AG04449 (cell line): ENCODE data around the gene WDR83.

Experiments
- CTCF ChIA-PET: fragments of 350-600 bp; formaldehyde crosslinking; extraction: SDS; loops from one replicate; lab custom pipeline; 2021; ENCODE audit warnings: antibody characterized with exemption; lab: Yijun Ruan, JAX
- POLR2A ChIA-PET: fragments of 400-600, 350-600 bp; formaldehyde crosslinking; extraction: SDS; loops from one replicate; lab custom pipeline; 2020; ENCODE audit warnings: antibody characterized with exemption, inconsistent platforms; lab: Yijun Ruan, JAX
- DNase-seq: peaks from one replicate; pipeline ENCODE4 v3.0.0-alpha.2; 2010; ENCODE audit warnings: low read depth, low spot score
- H3K4me3 ChIP-seq: 2 replicates; pipeline ENCODE4 v1.5.1; 2011; ENCODE audit warnings: low read depth, mild to moderate bottlenecking, control low read depth, low read length
- CTCF ChIP-seq: IDR thresholded peaks from one replicate; pipeline ENCODE4 v1.5.1; 2011; ENCODE audit warnings: mild to moderate bottlenecking, moderate library complexity, low read length, control low read depth, inconsistent platforms; ENCODE audit not compliant: insufficient read depth; ENCODE audit errors: missing control alignments

WDR83 gene

DNA sequence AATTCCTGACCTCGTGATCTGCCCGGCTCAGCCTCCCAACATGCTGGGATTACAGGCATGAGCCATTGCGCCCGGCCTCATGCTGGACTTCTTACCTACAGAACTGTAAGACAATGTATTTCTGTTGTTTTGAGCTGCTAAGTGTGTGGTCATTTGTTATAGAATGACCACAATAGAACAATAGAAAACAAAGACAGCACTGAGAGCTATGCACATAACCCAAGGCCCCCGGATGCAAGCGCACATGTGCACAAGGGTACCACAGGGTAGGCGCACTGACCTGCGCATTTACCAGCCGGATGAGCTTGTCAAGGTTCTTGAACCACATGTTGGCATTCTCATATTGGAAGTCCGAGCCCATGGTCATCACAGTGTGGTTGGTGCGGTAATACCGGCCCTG is 5.6 kb upstream of the WDR83 start:
- CTCF ChIA-PET, result interaction anchor here (1.0 to 3.5 kb wide), 4 partner anchors 11 to 97 kb away, joined by 3 to 20 read pairs (median 6); no protein-coding TSS in a partner anchor

GRCh38 chr19:12664406-12665280 is 2.0 kb upstream of the WDR83 start:
- no peak overlapping the region for H3K4me3 ChIP-seq
- POLR2A ChIA-PET, result no interaction called here
- CTCF ChIA-PET, result interaction anchor here (1.0 to 2.6 kb wide), 3 partner anchors 16 to 101 kb away, joined by 3 to 8 read pairs (median 6); no protein-coding TSS in a partner anchor
- no peak for TF ChIP-seq CTCF
- DNase-seq, result no peak

More for the DNA sequence above, 5.6 kb upstream of the WDR83 start:
- no peak for TF ChIP-seq CTCF
- POLR2A ChIA-PET, result no interaction called here
- DNase-seq, result no peak
- H3K4me3 ChIP-seq, result no peak overlapping the region

DNA sequence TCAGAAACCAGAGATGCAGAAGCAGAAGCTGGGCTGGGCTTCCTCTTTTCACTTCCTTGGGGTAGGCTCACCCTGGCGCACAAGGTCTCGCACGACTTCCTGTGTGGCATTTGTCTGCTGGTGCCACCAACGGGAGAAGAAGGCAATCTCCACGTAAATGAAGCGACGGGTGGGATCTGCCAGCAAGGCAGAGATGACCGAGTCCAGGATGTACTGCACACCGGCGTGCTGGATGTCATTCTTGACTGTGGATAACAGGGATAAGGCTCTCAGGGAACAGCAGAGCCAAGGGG is 1.4 kb upstream of the WDR83 start:
- no peak overlapping the region for H3K4me3 ChIP-seq
- no peak for DNase-seq
- POLR2A ChIA-PET, result no interaction called here
- TF ChIP-seq CTCF, result no peak
- CTCF ChIA-PET, result interaction anchor here (1.9 to 2.5 kb wide), 2 partner anchors 12 to 101 kb away, joined by 6 to 17 read pairs; no protein-coding TSS in a partner anchor

GRCh38 chr19:12665671-12666264 is 839 bp upstream of the WDR83 start:
- ChIA-PET POLR2A (interaction anchor here (0.5 to 1.1 kb wide), 2 partner anchors 15 to 26 kb away, joined by 3 read pairs; no protein-coding TSS in a partner anchor), CTCF (interaction anchor here (0.8 to 2.5 kb wide), 5 partner anchors 11 to 102 kb away, joined by 3 to 17 read pairs (median 4); no protein-coding TSS in a partner anchor)
- peak overlapping the region; percentile 77 for H3K4me3 ChIP-seq
- no peak for DNase-seq
- TF ChIP-seq CTCF, result no peak

DNA sequence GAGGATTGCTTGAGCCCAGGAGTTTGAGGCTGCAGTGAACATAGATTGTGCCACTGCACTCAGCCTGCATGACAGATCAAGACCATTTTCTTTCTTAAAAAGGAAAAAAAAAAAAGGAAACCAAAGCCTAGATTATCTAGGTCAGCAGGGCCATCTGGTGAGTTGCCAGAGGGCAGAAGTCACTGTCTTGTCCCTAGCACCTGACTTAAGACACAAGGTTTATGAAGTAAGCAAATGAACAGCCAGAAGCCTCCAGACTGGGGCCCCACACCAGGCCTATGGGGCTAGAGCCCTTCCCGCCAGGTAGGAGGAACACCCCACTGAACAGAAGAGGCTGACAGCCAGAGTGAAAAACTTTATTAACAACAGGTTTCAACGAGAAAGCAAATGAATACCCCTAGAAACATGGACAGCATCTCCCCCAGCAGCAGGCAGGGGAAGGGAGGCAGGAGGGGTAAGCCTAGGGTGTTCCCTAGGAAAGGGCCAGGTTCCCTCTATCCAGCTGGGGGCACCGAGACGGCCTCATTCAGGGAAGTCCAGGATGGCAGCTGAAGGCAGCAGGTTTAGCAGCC is 1.2 kb downstream of the WDR83 start:
- TF ChIP-seq CTCF, result no peak
- DNase-seq, result no peak
- ChIA-PET CTCF (interaction anchor here (1.0 to 2.5 kb wide), 4 partner anchors 9 to 180 kb away, joined by 3 to 17 read pairs (median 7); no protein-coding TSS in a partner anchor), POLR2A (no interaction called here)
- peak overlapping the region; percentile 95 for H3K4me3 ChIP-seq
